ENCODE results near the gene LGMN. TPM values are rescaled to one million over a fixed set of nuclear protein-coding genes. Genes with fewer than 3 reads are reported as not detected.

Gene LGMN
- total and polyA plus RNA-seq, 12 donors = 82.2 to 211 (median 103) TPM

- no peaks in the 10 kb centered on the region for H3K9me3 ChIP-seq
- intact Hi-C loops (cut with DNase I) = loop anchor here in 2 of 10 donors (5.0 kb wide), 1 partner anchor 70 kb away; no protein-coding TSS in a partner anchor
- H3K27ac ChIP-seq = no peak overlapping the region
- no peak for DNase-seq
- peaks cover 0 to 8% (median 2%) of the 10 kb centered on the region in 9 donors for H3K4me1 ChIP-seq
- H3K36me3 ChIP-seq = peaks cover 0 to 89% (median 41%) of the 10 kb centered on the region in 9 donors
- 97 to 98% methylated on average over 8 of the region's 8 CpGs for WGBS, 2 donors
- H3K27me3 ChIP-seq = no peaks in the 10 kb centered on the region
- ATAC-seq = no peak
- TF ChIP-seq CTCF (IDR thresholded peaks at IDR 0.05) = no peak
- H3K4me3 ChIP-seq = no peak overlapping the region
These were observed 35.8 kb downstream of the LGMN start for GRCh38 chr14:92712654-92713051.

DNA sequence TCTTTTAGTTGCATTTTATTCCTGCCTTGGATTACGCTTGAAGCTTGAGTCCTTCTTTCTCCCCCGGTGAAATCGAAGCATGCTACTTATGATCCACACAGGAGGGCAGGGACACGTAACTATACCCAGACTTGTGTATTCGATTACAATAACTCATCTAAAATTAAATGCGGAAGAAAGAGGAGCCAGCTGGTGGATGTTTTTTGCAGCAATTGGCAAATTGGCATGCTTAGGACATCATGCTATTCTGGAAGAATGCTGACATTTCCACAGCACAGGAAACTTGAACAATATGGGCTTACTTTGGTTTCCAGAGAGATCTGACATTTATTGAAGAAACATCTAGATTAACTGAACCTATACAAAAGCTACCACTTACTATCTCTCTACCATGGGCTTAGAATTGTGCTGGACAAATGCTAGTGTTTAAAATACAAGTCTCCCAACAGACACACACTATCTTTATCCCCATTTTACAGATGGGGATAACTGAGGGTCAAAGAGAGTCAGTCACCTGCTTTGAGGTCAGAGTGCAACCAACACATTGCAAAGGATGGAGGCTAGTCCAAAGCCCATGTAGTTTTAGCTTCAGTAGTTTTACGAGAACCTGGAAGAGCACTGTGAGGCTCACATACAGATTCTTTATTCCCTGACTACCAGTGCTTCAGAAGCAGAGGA lies 36.3 kb downstream of the LGMN start:
- TF ChIP-seq CTCF (IDR thresholded peaks at IDR 0.05) = no peak
- DNase-seq = no peak
- WGBS, 2 donors = 95% methylated on average over 7 of the region's 7 CpGs
- Histone ChIP-seq H3K36me3 (peaks cover 0 to 91% (median 41%) of the 10 kb centered on the region in 9 donors), H3K4me1 (peaks cover 0 to 4% (median 0%) of the 10 kb centered on the region in 9 donors), H3K4me3 (no peak overlapping the region), H3K27ac (no peak overlapping the region), H3K9me3 (no peaks in the 10 kb centered on the region), H3K27me3 (no peaks in the 10 kb centered on the region)
- peak in 1 of 8 donors; percentile 26 for ATAC-seq
- intact Hi-C loops (cut with DNase I) = loop anchor here in 2 of 10 donors (5.0 kb wide), 1 partner anchor 70 kb away; no protein-coding TSS in a partner anchor

DNA sequence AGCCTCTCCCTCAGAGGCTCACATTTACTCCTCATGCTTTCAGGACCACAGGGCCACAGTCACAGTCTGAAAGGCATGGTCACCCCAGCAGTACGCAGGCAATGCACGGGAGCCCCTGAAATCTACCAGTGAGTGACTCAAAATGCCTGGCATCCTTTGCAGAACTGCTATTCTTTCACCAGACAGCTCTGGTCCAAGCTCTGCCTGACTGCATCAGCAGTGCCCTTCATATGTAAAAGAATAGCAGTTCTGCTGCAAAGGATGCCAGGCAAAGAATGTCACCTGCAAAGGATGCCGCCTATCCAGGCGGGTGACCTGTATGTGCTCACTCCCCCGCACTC lies 38.5 kb downstream of the LGMN start:
- DNase-seq = no peak
- H3K4me1 ChIP-seq = peaks cover 0 to 7% (median 0%) of the 10 kb centered on the region in 9 donors
- WGBS, 2 donors = 94 to 97% methylated on average over 5 of the region's 5 CpGs
- no peak overlapping the region for H3K27ac ChIP-seq
- no peak overlapping the region for H3K4me3 ChIP-seq
- no peak for TF ChIP-seq CTCF (IDR thresholded peaks at IDR 0.05)
- ATAC-seq = no peak
- H3K27me3 ChIP-seq = no peaks in the 10 kb centered on the region
- no peaks in the 10 kb centered on the region for H3K9me3 ChIP-seq
- peaks cover 0 to 97% (median 57%) of the 10 kb centered on the region in 9 donors for H3K36me3 ChIP-seq
- intact Hi-C loops (cut with DNase I) = loop anchor here in 2 of 10 donors (5.0 kb wide), 1 partner anchor 72 kb away; no protein-coding TSS in a partner anchor

- Histone ChIP-seq H3K27ac (no peak overlapping the region), H3K4me1 (peaks cover 0 to 11% (median 0%) of the 10 kb centered on the region in 9 donors), H3K4me3 (no peak overlapping the region), H3K36me3 (peaks cover 0 to 100% (median 58%) of the 10 kb centered on the region in 9 donors), H3K27me3 (no peaks in the 10 kb centered on the region), H3K9me3 (no peaks in the 10 kb centered on the region)
- intact Hi-C loops (cut with DNase I) = no loop called here
- ATAC-seq = no peak
- TF ChIP-seq CTCF (IDR thresholded peaks at IDR 0.05) = no peak
- 85 to 90% methylated on average over 13 of the region's 13 CpGs for WGBS, 2 donors
- no peak for DNase-seq
These were observed 39.0 kb downstream of the LGMN start for GRCh38 chr14:92709340-92710000.

Data from heart right ventricle (tissue), 16 donors.